SK-N-SH (cell line): ENCODE results near the gene CFAP221.

Source experiments
- CTCF ChIP-seq: fragments of 200-600 bp; sonication (generic); IDR thresholded peaks from 2 replicates; pipeline ENCODE4 v1.6.1; 2017; ENCODE audit warnings: antibody characterized with exemption, mild to moderate bottlenecking, moderate library complexity
- FOXM1 ChIP-seq: IDR thresholded peaks from 2 replicates; pipeline ENCODE4 v1.4.0; 2012; ENCODE audit warnings: low read depth, mild to moderate bottlenecking
- GABPA ChIP-seq: IDR thresholded peaks from 2 replicates; pipeline ENCODE4 v1.4.0; 2012; ENCODE audit warnings: low read depth, mild to moderate bottlenecking
- JUND ChIP-seq: IDR thresholded peaks from 2 replicates; pipeline ENCODE4 v1.4.0; 2012
- MXI1 ChIP-seq: IDR thresholded peaks from 2 replicates; pipeline ENCODE4 v1.6.1; 2012; ENCODE audit warnings: mild to moderate bottlenecking, low read depth, low read length, improper control_type of control experiment
- NRF1 ChIP-seq: IDR thresholded peaks from 2 replicates; pipeline ENCODE4 v1.6.1; 2012; ENCODE audit warnings: low read depth, mild to moderate bottlenecking, low read length
- PBX3 ChIP-seq: IDR thresholded peaks from 2 replicates; pipeline ENCODE4; 2012
- REST ChIP-seq: IDR thresholded peaks from 2 replicates; pipeline ENCODE4 v1.6.1; 2012; ENCODE audit warnings: mild to moderate bottlenecking, low read depth, low read length, moderate library complexity
- SIN3A ChIP-seq: IDR thresholded peaks from 2 replicates; pipeline ENCODE4 v1.6.1; 2012; ENCODE audit warnings: low read depth, mild to moderate bottlenecking, low read length, moderate library complexity, borderline replicate concordance
- USF2 ChIP-seq: fragments of 150-350 bp; IDR thresholded peaks from 2 replicates; pipeline ENCODE4 v1.6.1; 2017; ENCODE audit warnings: antibody characterized with exemption, low read length, low read depth, borderline replicate concordance
- YY1 ChIP-seq: IDR thresholded peaks from 2 replicates; pipeline ENCODE4 v1.4.0; 2012; ENCODE audit warnings: low read depth, mild to moderate bottlenecking

GRCh38 chr2:119692310-119692709 is 148.1 kb downstream of the CFAP221 start:
- TF ChIP-seq REST (no peak), PBX3 (no peak), MXI1 (no peak), CTCF (no peak), GABPA (no peak), YY1 (no peak), NRF1 (no peak), SIN3A (no peak), USF2 (no peak), FOXM1 (no peak), JUND (no peak)
